Stimulated activated naive CD8-positive, alpha-beta T cell treated with anti-CD3 and anti-CD28 coated beads, Interleukin-15, amount 100 ng/mL, for 72 hours (primary cell): Measurements from ENCODE around the gene RFLNA.
A peak's percentile ranks its signal among the peaks of the same experiment; 100 is the strongest.

ENCODE experiments used
- ATAC-seq: fragments of 150-1000 bp; cut with Tn5 transposase; 2 replicates; pipeline ENCODE4 v1.10.0; 2021; ENCODE audit warnings: mild to moderate bottlenecking, moderate library complexity
- DNase-seq, 2 donors: peaks; one replicate each; pipeline ENCODE4 v3.0.0; 2021 to 2022
- H3K27ac Mint-ChIP-seq, 2 donors: one replicate each; pipeline ENCODE4 v1.8.0; 2022; ENCODE audit warnings: mild to moderate bottlenecking in 2 of 2, mixed read lengths in 2 of 2, moderate library complexity in 2 of 2
- H3K27me3 Mint-ChIP-seq: one replicate; pipeline ENCODE4 v1.8.0; 2022; ENCODE audit warnings: mixed read lengths
- H3K4me1 Mint-ChIP-seq: one replicate; pipeline ENCODE4 v1.8.0; 2022; ENCODE audit warnings: mild to moderate bottlenecking, mixed read lengths
- H3K4me3 Mint-ChIP-seq, 2 donors: one replicate each; pipeline ENCODE4 v1.8.0; 2022; ENCODE audit warnings: mild to moderate bottlenecking in 2 of 2, mixed read lengths in 2 of 2, moderate library complexity in 1 of 2
- H3K9me3 Mint-ChIP-seq, 2 donors: one replicate each; pipeline ENCODE4 v1.8.0; 2022; ENCODE audit warnings: mixed read lengths in 2 of 2

The RFLNA gene

DNA sequence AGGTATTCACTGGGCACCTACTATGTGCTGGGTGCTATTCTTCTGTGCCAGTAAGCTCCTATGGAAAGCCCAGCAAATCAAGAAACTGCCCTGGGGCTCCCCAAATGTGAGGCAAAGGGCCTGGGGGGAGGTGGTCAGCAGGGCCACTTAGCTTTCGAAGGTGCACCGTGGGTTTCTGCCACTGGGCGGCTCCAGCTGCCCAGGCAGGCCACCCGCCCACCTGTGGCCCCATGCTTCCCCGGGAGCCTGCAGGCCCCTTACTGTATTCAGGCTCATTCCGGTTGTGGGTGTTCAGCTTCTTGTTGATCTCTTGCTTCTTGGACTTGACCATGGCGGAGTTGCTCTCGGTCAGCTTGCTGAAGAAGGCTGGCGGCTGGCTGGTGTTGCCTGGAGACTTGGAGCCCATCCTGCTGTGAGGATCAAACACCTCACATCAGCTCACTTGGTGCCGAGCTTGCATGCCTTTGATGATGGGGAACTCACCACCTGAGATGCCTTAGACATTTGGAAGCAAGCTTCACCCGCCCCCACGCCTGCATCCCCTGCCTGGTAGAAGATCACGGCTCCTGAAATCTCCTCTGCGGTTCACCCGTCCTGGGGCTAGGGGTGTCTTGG is 37.3 kb downstream of the RFLNA start:
- Mint-ChIP-seq H3K9me3 (no peaks in the 10 kb centered on the region), H3K27me3 (no peaks in the 10 kb centered on the region), H3K27ac (no peak overlapping the region), H3K4me3 (no peak overlapping the region), H3K4me1 (no peaks in the 10 kb centered on the region)
- no peak for DNase-seq
- no peak for ATAC-seq

DNA sequence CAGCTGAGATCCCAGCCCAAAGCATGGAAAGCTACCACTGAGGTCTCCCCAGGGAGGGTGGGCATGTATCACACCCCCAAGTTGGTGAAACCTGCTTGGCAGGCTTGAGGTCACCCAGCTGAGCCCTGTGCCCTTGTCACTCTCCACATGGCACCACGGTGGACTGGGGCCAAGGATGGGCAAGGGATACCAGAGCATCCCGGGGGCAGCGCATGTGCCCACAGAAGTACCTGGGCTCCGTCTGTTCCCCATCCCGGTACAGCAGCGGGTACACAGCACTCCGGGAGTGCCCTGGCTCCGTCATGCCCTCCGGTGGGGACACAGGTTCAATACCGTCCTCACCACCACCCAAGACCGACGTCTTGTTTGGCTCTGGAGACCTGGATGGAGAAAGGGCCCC is 38.0 kb downstream of the RFLNA start:
- Mint-ChIP-seq H3K4me3 (no peak overlapping the region), H3K27ac (peak overlapping the region in 1 of 2 donors; percentile 48), H3K4me1 (no peaks in the 10 kb centered on the region), H3K9me3 (no peaks in the 10 kb centered on the region), H3K27me3 (no peaks in the 10 kb centered on the region)
- ATAC-seq (no peak), DNase-seq (no peak)

DNA sequence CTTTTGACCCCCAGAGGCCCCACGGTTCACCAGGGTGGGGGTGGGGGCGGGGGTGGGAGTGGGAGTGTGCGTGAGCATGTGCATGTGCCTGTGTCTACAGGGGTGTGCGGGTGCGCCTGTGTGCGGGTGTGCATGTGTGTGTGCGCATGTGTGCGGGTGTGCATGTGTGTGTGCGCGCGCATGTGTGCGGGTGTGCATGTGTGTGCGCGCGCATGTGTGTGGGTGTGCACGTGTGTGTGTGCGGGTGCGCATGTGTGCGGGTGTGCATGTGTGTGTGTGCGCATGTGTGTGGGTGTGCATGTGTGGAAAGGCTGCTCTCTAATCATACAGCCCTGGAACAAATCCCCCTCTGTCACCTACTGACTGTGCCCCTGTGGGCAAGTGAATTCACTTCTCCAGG is 38.8 kb downstream of the RFLNA start:
- Mint-ChIP-seq H3K9me3 (no peaks in the 10 kb centered on the region), H3K4me1 (no peaks in the 10 kb centered on the region), H3K27ac (peak overlapping the region in 1 of 2 donors; percentile 54), H3K4me3 (no peak overlapping the region), H3K27me3 (no peaks in the 10 kb centered on the region)
- no peak for DNase-seq
- peak; percentile 36 for ATAC-seq

DNA sequence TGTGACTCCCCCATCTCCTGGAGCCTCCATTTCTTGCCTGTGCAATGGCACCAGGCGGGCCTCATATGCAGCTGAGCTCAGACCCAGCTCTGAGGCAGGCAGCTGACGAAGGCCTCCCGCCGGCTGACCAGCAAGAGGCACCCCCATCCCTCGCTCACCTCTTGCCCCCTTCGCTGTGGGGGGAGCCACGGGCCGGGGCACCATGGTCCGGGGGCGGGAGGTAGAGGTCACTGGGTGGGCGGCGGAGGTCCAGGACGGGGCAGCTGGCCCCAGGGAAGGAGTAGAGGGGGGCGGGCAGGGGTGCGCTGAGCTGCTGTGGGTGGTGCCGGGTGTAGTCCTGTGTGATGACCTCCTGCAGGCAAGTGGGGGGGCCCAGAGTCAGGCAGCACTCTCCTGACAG is 39.4 kb downstream of the RFLNA start:
- no peaks in the 10 kb centered on the region for H3K27me3 Mint-ChIP-seq
- DNase-seq (no peak), ATAC-seq (peak; percentile 14)
- H3K4me1 Mint-ChIP-seq = no peaks in the 10 kb centered on the region
- H3K4me3 Mint-ChIP-seq = no peak overlapping the region
- H3K9me3 Mint-ChIP-seq = no peaks in the 10 kb centered on the region
- peak overlapping the region in 1 of 2 donors; percentile 54 for H3K27ac Mint-ChIP-seq

DNA sequence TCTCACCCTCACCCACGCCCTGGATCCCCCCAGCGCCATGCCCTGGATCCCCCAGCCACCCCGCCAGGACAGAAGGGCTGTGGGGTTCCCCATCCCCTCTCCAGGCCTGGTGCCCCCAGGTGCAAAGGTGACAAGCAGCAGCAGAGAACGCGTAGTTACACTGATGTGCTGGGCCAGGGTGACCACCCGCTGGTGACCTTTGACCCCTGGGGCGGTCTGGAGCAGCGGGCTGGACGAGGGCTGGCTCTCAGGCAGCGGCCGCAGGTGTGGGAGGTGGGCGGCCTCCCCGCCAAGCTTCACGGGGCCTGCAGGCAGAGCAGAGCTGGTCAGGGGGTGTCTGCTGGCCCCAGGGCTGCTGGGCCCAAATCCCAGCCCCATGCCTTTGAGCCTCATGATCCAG is 40.1 kb downstream of the RFLNA start:
- Mint-ChIP-seq H3K4me1 (no peaks in the 10 kb centered on the region), H3K4me3 (no peak overlapping the region), H3K27ac (no peak overlapping the region), H3K9me3 (no peaks in the 10 kb centered on the region), H3K27me3 (no peaks in the 10 kb centered on the region)
- DNase-seq (no peak), ATAC-seq (no peak)

DNA sequence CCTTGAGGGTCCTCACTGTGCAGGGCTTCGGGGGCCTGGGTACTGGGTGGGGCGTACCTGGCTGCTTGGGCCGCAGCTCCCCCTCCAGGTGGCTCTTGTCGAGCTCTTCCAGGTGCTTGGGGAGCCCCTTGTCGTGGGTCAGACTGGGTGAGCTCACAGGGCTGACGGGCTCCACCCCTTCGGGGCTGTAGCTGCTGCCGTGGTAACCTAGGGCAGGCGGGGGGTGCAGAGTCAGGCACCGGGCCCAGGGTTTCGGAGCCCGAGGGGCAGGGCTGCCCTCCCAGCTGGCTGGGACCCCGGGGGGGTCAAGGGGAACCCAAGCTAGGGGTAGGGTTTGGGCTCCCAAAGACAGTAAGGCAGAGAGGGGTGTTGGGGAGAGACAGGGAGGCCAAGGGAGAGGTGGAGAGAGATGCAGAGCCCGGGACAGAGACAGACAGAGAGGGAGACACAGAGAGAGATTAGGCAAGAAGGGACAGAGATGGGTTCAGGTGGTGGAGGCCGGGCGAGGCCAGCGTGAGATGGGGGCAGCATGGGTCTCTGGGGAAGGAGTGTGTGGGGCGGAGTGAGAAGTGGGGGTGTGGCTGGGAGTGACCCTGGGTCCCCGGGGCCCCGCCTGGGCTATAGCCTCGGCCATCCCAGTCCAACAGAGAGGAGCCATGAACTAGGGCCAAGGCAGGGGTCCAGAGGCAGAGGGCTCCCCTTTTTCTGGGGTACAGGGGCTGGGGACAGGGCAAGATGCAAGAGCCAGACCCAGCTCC is 40.7 kb downstream of the RFLNA start:
- H3K27me3 Mint-ChIP-seq = no peaks in the 10 kb centered on the region

DNA sequence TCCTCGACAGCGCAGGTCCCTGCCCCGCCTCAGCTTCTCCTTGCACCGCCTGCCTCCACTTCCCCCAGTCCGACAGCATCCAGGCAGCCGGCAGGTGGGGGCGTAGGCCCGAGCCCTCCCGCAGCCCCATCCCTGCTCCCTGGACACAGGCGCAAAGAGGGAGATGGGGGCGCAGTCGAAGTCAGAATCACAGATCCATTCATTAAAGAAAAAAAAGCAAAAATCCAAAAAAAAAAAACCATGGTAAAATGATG is 41.2 kb downstream of the RFLNA start:
- DNase-seq (no peak), ATAC-seq (no peak)
- H3K27me3 Mint-ChIP-seq = no peaks in the 10 kb centered on the region
- no peak overlapping the region for H3K27ac Mint-ChIP-seq
- no peak overlapping the region for H3K4me3 Mint-ChIP-seq
- no peaks in the 10 kb centered on the region for H3K9me3 Mint-ChIP-seq
- no peaks in the 10 kb centered on the region for H3K4me1 Mint-ChIP-seq

More for the DNA sequence above, 40.7 kb downstream of the RFLNA start:
- no peak for DNase-seq
- Mint-ChIP-seq H3K27ac (peak overlapping the region; percentile 34 to 55), H3K9me3 (no peaks in the 10 kb centered on the region), H3K4me3 (no peak overlapping the region), H3K4me1 (no peaks in the 10 kb centered on the region)
- peak; percentile 14 for ATAC-seq

DNA sequence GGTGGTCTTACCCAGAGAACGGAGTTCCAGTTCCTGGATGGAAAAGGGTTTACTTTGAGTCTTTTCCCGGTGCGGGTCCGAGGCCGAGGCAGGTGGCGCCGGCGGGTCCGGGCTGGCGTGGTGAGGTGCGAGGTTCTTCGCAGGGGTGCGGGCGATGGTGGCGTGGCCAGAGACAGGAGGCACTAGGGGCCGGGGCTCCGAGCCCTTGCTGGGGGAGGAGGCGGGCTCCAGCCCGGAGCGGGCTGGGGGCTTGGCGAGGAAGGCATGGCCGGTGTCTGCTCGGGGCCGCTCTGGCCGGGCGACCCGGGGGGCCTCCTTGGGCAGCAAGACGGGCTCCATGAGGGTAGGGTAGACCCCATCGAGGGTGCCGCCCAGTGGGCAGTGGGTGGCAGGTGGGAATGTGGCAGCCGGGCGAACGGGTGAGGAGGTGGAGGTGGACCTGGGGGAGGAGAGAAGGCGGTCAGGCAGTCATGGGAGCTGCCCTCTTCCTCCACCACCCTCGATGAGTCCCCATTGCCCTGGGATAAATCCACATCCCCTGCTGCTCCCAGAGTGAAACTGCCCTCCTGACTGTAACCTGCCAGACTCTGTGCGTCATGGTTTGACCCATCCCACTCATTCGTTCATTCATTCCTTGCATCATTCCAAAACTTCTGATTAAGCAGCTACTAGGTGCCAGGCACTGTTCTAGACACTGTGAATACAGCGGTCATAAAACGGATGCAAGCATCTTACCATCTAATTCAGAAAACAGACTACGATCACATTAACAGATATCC is 42.0 kb downstream of the RFLNA start:
- Mint-ChIP-seq H3K4me1 (no peaks in the 10 kb centered on the region), H3K27me3 (no peaks in the 10 kb centered on the region), H3K9me3 (no peaks in the 10 kb centered on the region), H3K4me3 (no peak overlapping the region), H3K27ac (no peak overlapping the region)
- ATAC-seq (no peak), DNase-seq (no peak)

DNA sequence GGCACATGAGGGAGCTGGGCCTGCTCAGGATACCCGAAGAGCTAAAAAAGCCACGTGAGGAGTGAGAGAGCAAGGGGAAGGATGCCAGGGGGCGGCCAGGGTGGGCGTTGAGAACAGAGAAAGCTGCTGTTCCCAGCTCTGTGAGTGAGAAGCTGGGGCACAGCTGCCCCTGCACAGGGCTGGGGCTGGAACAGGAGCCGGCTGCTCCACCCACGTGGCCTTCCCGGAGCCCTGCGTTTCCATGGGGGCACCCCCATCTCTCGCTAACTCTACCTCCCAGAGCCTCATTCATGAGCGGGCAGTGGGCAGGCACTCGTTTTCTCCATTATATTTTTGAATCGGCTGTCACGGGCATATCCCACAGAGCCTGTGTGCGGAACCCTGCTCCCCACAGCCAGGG is 42.7 kb downstream of the RFLNA start:
- Mint-ChIP-seq H3K27ac (no peak overlapping the region), H3K27me3 (no peaks in the 10 kb centered on the region), H3K4me1 (no peaks in the 10 kb centered on the region), H3K9me3 (no peaks in the 10 kb centered on the region), H3K4me3 (no peak overlapping the region)
- no peak for ATAC-seq
- no peak for DNase-seq

DNA sequence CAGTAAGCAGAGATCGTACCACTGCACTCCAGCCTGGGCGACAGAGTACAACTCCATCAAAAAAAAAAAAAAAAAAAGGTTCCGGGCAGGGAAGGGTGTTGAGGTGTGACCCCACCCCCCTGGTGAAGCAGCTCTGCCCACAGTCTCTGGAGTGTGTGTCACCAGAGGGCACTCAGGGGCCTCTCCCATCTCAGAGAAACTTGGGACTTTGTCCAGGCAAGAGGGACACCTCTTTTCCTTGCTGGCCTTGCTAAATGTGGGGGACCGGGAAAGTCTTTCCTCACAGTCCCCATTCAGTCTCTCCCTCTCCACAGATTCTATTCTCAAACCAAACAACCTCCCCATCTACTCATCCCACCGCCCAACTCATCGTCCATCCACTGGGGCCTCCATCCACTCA is 43.6 kb downstream of the RFLNA start:
- no peaks in the 10 kb centered on the region for H3K9me3 Mint-ChIP-seq
- H3K27me3 Mint-ChIP-seq = no peaks in the 10 kb centered on the region
- peak overlapping the region in 1 of 2 donors; percentile 42 for H3K27ac Mint-ChIP-seq
- no peaks in the 10 kb centered on the region for H3K4me1 Mint-ChIP-seq
- DNase-seq (no peak), ATAC-seq (no peak)
- no peak overlapping the region for H3K4me3 Mint-ChIP-seq

DNA sequence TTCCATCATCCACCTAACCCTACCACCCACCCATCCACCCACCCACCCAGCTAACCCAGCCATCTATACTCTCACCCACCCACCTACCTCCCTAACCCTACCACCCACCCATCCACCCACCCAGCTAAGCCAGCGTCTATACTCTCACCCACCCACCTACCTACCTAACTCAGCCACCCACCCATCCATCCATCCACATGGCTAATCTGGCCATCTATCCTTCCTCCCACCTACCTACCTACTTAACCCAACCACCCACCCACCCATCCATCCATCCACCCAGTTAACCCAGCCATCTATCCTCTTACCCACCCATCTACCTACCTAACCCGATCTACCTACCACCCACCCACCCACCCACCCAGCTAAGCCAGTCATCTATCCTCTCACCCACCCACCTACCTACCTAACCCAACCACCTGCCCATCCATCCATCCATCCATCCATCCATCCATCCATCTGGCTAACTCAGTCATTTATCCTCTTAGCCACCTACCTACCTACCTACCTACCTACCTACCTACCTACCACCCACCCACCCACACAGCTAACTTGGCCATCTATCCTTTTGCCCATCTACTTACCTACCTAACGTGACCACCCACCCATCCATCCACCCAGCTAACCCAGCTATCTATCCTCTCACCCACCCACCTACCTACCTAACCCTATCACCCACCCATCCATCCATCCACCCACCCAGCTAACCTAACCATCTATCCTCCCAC is 44.1 kb downstream of the RFLNA start:
- no peak for DNase-seq
- Mint-ChIP-seq H3K4me3 (no peak overlapping the region), H3K4me1 (no peaks in the 10 kb centered on the region), H3K27me3 (no peaks in the 10 kb centered on the region), H3K9me3 (no peaks in the 10 kb centered on the region), H3K27ac (peak overlapping the region in 1 of 2 donors; percentile 72)
- no peak for ATAC-seq

DNA sequence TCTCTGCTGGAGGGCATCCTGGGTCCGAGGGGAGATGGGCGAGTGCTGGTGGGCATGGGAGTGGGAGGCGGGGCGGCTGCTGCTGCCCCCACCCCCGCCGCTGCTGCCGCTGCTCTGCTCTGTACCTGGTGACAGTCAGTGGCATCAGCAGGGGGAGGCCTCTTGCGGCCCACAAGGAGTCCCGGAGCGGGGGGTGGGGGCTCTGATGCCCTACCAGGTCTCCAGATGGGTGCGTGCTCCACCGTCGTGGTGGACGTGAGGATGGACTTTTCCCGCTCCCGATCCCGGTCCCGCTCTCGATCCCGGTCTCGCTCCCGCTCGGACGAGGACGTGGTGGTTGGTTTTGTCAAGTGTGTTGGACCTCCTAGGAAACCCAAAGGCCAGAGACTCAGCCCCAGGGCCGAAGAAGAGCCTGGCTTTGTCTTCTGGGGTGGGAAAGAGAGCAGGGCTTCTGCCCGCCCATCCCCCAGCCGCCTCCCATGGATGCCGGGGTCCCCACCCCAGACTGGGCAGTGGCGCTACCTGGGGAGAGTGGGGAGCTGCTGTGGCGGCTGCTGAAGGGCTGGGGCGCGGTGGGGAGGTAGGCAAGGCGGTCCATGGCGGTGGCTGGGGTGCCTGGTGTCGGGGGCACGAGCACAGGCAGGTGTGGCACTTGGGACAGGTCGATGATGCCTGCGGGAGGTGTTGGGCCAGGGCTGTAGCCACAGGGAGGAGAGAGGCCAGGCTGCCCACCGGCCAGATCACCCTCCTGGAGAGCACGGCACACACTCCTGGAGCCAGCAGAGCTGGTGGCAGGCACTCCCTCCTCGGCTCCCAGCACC is 45.4 kb downstream of the RFLNA start:
- Mint-ChIP-seq H3K4me1 (no peaks in the 10 kb centered on the region), H3K4me3 (peak overlapping the region in 1 of 2 donors; percentile 27), H3K27me3 (no peaks in the 10 kb centered on the region), H3K27ac (peak overlapping the region in 1 of 2 donors; percentile 59), H3K9me3 (no peaks in the 10 kb centered on the region)
- ATAC-seq (peak; percentile 21), DNase-seq (no peak)

DNA sequence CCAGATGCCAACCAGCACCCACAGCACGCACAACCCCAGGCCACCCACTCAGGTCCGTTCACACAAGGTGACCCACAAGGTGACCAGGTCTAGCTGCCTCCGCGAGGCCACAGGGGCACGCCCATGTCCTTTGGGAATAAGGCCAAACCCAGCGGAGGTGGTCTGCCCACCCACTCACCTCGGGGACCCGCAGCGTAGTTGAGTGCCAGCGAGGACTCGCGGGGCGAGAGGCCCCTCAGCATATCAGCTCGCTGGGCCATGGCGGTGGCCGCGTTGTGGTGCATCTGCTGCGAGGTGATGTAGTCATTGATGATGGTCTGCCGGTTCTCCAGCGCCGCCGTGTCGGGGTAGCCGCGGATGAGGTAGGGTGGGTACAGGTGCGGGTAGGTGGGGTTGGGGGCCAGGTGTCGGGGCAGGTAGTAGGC is 46.8 kb downstream of the RFLNA start:
- Mint-ChIP-seq H3K4me1 (no peaks in the 10 kb centered on the region), H3K9me3 (no peaks in the 10 kb centered on the region), H3K27me3 (no peaks in the 10 kb centered on the region), H3K27ac (no peak overlapping the region), H3K4me3 (no peak overlapping the region)
- DNase-seq = no peak
- ATAC-seq = no peak

DNA sequence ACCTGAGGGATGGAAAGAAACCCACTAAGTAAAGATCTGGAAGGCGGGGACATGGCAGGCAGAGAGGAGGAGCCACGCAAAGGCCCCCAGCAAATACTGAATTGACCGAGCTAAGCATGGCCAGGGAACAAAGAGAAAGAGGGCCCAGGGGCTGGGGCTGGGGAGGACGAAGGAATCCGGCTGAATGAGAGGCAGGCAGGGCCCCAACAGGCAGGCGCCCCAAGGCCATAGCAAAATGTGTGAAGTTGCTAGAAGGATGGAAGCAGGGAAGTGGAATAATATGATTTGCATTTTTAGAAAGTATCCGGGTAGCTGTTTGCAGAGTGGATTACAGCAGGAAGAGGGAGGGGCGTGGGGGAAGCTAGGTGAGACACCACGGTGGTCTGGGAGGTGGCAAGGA is 49.1 kb downstream of the RFLNA start:
- no peaks in the 10 kb centered on the region for H3K4me1 Mint-ChIP-seq
- ATAC-seq (no peak), DNase-seq (no peak)
- H3K27me3 Mint-ChIP-seq = no peaks in the 10 kb centered on the region
- no peaks in the 10 kb centered on the region for H3K9me3 Mint-ChIP-seq
- peak overlapping the region; percentile 13 to 94 for H3K27ac Mint-ChIP-seq
- H3K4me3 Mint-ChIP-seq = no peak overlapping the region

DNA sequence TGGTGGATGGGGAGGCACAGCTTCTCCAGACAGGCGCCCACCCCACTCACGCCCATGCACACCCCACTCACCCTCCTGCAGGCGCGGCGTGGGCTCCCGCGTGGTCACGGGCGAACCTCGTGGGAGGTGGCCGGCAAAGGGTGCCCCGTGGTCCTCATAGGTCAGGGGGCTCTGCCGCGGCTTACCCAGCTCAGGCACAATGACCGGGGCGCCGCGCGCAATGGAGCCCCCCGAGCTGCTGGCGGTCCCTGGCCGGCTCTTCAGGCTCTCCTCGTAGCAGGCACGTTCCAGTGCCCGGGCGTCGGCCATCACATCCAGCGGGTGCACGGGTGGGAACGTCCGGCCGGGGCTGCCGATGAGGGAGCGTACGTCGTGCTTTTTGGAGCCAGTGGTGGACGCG is 49.6 kb downstream of the RFLNA start:
- DNase-seq (no peak), ATAC-seq (peak; percentile 10)
- H3K9me3 Mint-ChIP-seq = no peaks in the 10 kb centered on the region
- no peak overlapping the region for H3K4me3 Mint-ChIP-seq
- peak overlapping the region in 1 of 2 donors; percentile 89 for H3K27ac Mint-ChIP-seq
- no peaks in the 10 kb centered on the region for H3K27me3 Mint-ChIP-seq
- no peaks in the 10 kb centered on the region for H3K4me1 Mint-ChIP-seq
